ENCODE measurements around the gene TCEA3. TPM values are rescaled to one million over a fixed set of nuclear protein-coding genes. Genes with fewer than 3 reads are reported as not detected.

Gene TCEA3
- total RNA-seq, 2 donors from 2014 or later = 4.7 to 6.1 TPM

- Mint-ChIP-seq H3K27ac (no peak overlapping the region), H3K36me3 (ENCODE audit: insufficient read depth in 2 of 2) (no peaks in the 10 kb centered on the region)
Observed at GRCh38 chr1:23402286-23403037, 22.1 kb downstream of the TCEA3 start.

DNA sequence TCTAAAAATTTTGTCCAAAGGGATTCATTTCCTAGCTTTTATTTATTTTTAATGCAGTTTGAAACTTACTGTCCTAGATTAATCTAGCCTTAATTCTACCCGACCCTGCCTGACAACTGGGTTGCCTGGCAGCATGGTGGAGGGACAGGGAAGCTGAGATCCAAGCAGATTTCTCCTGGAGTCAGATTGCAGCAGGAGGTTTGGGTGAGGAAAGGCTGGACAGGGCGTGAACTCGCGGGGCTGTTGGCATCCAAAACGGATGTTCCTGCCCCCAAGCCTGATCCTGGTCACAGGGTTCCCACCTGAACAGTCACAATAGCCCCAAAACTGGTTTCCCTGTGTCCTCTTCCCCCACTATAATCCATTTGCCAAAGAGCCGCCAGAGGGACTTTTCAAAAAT lies 23.2 kb downstream of the TCEA3 start:
- Mint-ChIP-seq H3K36me3 (ENCODE audit: insufficient read depth in 2 of 2) (no peaks in the 10 kb centered on the region), H3K27ac (no peak overlapping the region), H3K4me1 (ENCODE audit: low read depth) (peaks cover 14% of the 10 kb centered on the region), H3K9me3 (no peaks in the 10 kb centered on the region), H3K4me3 (no peak overlapping the region), H3K27me3 (ENCODE audit: low read depth) (no peaks in the 10 kb centered on the region)
- DNase-seq (no peak), ATAC-seq (replicated peaks in 1 of 2) (no peak)

More at GRCh38 chr1:23402286-23403037, 22.1 kb downstream of the TCEA3 start:
- Mint-ChIP-seq H3K27me3 (ENCODE audit: low read depth) (no peaks in the 10 kb centered on the region), H3K4me3 (no peak overlapping the region), H3K4me1 (ENCODE audit: low read depth) (peaks cover 14% of the 10 kb centered on the region), H3K9me3 (no peaks in the 10 kb centered on the region)
- DNase-seq (no peak), ATAC-seq (replicated peaks in 1 of 2) (no peak)

DNA sequence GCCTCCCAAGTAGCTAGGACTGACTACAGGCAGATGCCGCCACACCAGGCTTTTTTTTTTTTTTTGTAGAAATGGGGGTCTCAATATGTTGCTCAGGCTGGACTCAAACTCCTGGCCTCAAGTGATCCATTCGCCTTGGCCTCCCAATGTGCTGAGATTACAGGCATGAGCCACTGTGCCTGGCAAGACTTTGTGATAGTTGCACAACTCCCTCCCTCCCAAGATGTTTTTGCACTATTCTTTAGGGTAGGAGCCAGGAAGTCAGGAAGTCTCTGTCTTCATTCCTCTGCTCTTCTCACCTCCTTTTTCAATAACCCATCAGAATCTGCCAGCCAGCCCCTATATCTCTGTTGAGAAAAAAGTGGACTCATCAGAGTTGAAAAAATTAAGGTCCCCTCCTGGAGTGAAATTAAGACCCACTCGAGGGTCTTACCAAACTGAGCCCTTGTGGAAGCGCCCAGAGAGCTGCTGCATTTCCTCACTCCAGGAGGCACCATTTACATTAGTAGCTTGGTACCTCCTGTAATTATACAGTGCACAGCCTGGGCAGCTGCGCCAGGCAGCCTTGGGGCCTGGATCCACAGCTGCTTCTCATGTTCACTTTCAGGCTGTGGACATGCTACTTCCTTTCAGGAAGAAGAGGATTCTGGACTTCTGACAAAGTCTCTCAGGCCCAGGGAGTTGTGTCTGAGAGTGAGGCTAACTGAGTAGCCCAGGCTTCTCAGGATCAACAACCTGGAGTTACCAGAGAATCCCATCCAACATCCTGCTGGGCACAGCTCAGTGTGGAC lies 24.0 kb downstream of the TCEA3 start:
- no peak overlapping the region for H3K27ac Mint-ChIP-seq

GRCh38 chr1:23399229-23399628 lies 25.3 kb downstream of the TCEA3 start:
- Mint-ChIP-seq H3K27me3 (ENCODE audit: low read depth) (no peaks in the 10 kb centered on the region), H3K4me3 (no peak overlapping the region), H3K9me3 (no peaks in the 10 kb centered on the region), H3K4me1 (ENCODE audit: low read depth) (peaks cover 17% of the 10 kb centered on the region), H3K36me3 (ENCODE audit: insufficient read depth in 2 of 2) (no peaks in the 10 kb centered on the region), H3K27ac (no peak overlapping the region)
- DNase-seq = no peak
- no peak for ATAC-seq (replicated peaks in 1 of 2)

More for the DNA sequence above, 24.0 kb downstream of the TCEA3 start:
- no peak for ATAC-seq (replicated peaks in 1 of 2)
- H3K36me3 Mint-ChIP-seq (ENCODE audit: insufficient read depth in 2 of 2) = no peaks in the 10 kb centered on the region
- peaks cover 20% of the 10 kb centered on the region for H3K4me1 Mint-ChIP-seq (ENCODE audit: low read depth)
- H3K9me3 Mint-ChIP-seq = no peaks in the 10 kb centered on the region
- H3K4me3 Mint-ChIP-seq = no peak overlapping the region
- no peak for DNase-seq
- H3K27me3 Mint-ChIP-seq (ENCODE audit: low read depth) = no peaks in the 10 kb centered on the region

DNA sequence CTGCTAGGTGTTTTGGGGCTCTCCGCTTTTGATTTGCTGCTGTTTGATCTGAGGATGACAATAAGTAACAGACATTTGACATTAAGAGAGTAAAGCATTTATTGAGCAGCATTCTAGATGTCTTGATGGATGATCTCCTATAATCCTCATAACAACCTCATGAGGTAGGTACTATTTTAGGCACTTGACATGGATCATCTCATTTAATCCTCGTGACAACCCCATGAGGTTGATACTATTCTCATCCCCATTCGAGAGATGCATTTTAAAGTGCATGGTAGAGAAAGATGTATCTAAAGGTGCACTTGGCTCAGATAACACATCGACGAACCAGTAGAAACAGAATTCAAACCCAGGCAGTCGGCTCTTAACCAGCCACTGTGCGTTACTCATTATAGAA lies 26.6 kb downstream of the TCEA3 start:
- DNase-seq = no peak
- no peaks in the 10 kb centered on the region for H3K9me3 Mint-ChIP-seq
- no peak overlapping the region for H3K27ac Mint-ChIP-seq
- H3K4me3 Mint-ChIP-seq = no peak overlapping the region
- H3K36me3 Mint-ChIP-seq (ENCODE audit: insufficient read depth in 2 of 2) = no peaks in the 10 kb centered on the region
- ATAC-seq (replicated peaks in 1 of 2) = no peak
- no peaks in the 10 kb centered on the region for H3K27me3 Mint-ChIP-seq (ENCODE audit: low read depth)
- H3K4me1 Mint-ChIP-seq (ENCODE audit: low read depth) = peaks cover 11% of the 10 kb centered on the region

DNA sequence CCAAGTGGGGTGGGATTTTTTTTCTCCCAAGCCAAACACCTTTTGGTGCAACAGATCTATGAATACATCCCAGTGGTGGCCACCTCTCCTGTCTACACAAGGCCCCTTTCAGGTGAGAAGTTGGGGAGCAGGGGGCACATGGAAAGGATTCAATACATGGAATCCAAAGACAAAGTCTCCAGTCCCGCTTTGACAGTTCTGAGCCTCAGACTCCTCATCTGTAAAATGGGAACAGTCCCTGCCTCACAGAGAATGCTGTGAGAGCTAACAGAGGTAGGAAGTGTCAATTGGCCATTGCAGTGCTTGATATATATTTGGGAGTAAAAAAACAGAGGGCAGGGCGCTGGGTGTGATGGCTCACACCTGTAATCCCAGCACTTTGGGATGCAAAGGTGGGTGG lies 28.2 kb downstream of the TCEA3 start:
- H3K27ac Mint-ChIP-seq = no peak overlapping the region
- H3K4me3 Mint-ChIP-seq = no peak overlapping the region
- H3K27me3 Mint-ChIP-seq (ENCODE audit: low read depth) = no peaks in the 10 kb centered on the region
- peaks cover 6% of the 10 kb centered on the region for H3K4me1 Mint-ChIP-seq (ENCODE audit: low read depth)
- DNase-seq = no peak
- H3K36me3 Mint-ChIP-seq (ENCODE audit: insufficient read depth in 2 of 2) = no peaks in the 10 kb centered on the region
- no peaks in the 10 kb centered on the region for H3K9me3 Mint-ChIP-seq
- ATAC-seq (replicated peaks in 1 of 2) = no peak

- Mint-ChIP-seq H3K36me3 (ENCODE audit: insufficient read depth in 2 of 2) (no peaks in the 10 kb centered on the region), H3K27ac (peak overlapping the region; percentile 13), H3K4me3 (no peak overlapping the region), H3K9me3 (no peaks in the 10 kb centered on the region), H3K27me3 (ENCODE audit: low read depth) (no peaks in the 10 kb centered on the region), H3K4me1 (ENCODE audit: low read depth) (peaks cover 6% of the 10 kb centered on the region)
- no peak for DNase-seq
- ATAC-seq (replicated peaks in 1 of 2) = no peak
Observed at GRCh38 chr1:23395849-23396248, 28.7 kb downstream of the TCEA3 start.

GRCh38 chr1:23395154-23395724 lies 29.3 kb downstream of the TCEA3 start:
- H3K9me3 Mint-ChIP-seq = no peaks in the 10 kb centered on the region
- H3K36me3 Mint-ChIP-seq (ENCODE audit: insufficient read depth in 2 of 2) = no peaks in the 10 kb centered on the region
- no peak for DNase-seq
- no peak overlapping the region for H3K27ac Mint-ChIP-seq
- H3K27me3 Mint-ChIP-seq (ENCODE audit: low read depth) = no peaks in the 10 kb centered on the region
- H3K4me1 Mint-ChIP-seq (ENCODE audit: low read depth) = peaks cover 6% of the 10 kb centered on the region
- no peak for ATAC-seq (replicated peaks in 1 of 2)
- no peak overlapping the region for H3K4me3 Mint-ChIP-seq

DNA sequence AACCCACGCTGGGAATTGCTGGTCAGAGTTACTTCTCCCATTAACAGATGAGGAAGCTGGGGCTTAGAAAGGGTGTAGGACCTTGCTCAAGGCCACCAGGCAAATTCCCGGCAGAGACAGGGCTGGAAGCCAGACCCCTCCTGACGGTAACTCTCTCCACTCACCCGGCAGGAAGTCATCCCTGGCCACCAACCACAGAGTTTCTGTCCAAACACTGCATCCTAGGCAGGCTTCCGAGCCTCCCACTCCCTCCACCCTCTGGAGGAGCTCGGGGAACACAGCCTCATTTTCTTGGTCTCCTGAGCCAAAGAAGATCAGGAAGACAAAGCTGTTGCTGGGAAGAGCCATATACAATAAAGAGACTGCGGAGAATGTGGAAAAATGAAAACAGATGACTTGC lies 29.9 kb downstream of the TCEA3 start:
- Mint-ChIP-seq H3K27ac (no peak overlapping the region), H3K4me1 (ENCODE audit: low read depth) (peaks cover 6% of the 10 kb centered on the region), H3K27me3 (ENCODE audit: low read depth) (no peaks in the 10 kb centered on the region), H3K4me3 (no peak overlapping the region), H3K36me3 (ENCODE audit: insufficient read depth in 2 of 2) (no peaks in the 10 kb centered on the region), H3K9me3 (no peaks in the 10 kb centered on the region)
- DNase-seq (no peak), ATAC-seq (replicated peaks in 1 of 2) (no peak)

DNA sequence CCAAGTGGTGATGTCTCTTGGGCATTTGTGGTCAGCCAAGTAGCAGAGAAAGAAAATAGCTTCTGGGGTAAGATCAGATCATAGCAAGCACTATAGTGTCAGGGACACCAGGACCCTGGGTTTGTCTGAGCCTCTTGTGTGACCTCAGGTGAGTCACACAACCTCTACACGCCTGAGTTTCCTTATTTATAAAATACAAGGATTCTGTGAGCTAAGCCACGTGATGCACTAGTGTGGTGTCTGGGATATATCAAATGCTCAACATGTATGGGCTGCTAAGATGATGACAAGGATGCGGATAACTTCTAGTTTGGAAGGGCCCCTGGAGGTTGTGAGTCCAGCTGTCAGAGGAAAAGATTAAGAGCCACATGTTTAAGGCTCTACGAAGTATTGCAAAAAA lies 30.4 kb downstream of the TCEA3 start:
- ATAC-seq (replicated peaks in 1 of 2) (no peak), DNase-seq (no peak)
- no peaks in the 10 kb centered on the region for H3K9me3 Mint-ChIP-seq
- H3K4me3 Mint-ChIP-seq = no peak overlapping the region
- no peak overlapping the region for H3K27ac Mint-ChIP-seq
- no peaks in the 10 kb centered on the region for H3K27me3 Mint-ChIP-seq (ENCODE audit: low read depth)
- peaks cover 6% of the 10 kb centered on the region for H3K4me1 Mint-ChIP-seq (ENCODE audit: low read depth)
- H3K36me3 Mint-ChIP-seq (ENCODE audit: insufficient read depth in 2 of 2) = no peaks in the 10 kb centered on the region

DNA sequence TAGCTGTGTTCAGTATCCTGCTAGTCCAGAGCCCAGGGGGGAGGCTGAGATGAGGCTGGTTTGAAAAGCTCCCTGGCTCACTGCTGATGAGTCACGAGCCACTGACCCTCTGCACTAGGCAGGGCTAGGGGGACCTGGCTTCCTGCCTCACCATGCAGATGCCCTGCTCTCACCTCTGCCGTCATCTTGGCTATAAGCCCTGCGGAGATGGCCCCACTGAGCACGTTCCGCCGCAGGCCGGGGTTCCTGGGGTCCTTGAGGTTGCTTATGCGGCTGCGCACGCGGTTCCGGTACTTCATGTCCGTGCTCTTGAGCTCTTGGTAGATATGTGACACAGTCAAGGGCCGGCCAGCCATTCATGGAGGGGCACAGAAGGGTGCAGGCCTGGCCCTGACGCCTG lies 30.8 kb downstream of the TCEA3 start:
- ATAC-seq (replicated peaks in 1 of 2) (no peak), DNase-seq (no peak)
- H3K36me3 Mint-ChIP-seq (ENCODE audit: insufficient read depth in 2 of 2) = no peaks in the 10 kb centered on the region
- no peak overlapping the region for H3K27ac Mint-ChIP-seq
- H3K4me1 Mint-ChIP-seq (ENCODE audit: low read depth) = peaks cover 6% of the 10 kb centered on the region
- no peaks in the 10 kb centered on the region for H3K27me3 Mint-ChIP-seq (ENCODE audit: low read depth)
- no peak overlapping the region for H3K4me3 Mint-ChIP-seq
- H3K9me3 Mint-ChIP-seq = no peaks in the 10 kb centered on the region

DNA sequence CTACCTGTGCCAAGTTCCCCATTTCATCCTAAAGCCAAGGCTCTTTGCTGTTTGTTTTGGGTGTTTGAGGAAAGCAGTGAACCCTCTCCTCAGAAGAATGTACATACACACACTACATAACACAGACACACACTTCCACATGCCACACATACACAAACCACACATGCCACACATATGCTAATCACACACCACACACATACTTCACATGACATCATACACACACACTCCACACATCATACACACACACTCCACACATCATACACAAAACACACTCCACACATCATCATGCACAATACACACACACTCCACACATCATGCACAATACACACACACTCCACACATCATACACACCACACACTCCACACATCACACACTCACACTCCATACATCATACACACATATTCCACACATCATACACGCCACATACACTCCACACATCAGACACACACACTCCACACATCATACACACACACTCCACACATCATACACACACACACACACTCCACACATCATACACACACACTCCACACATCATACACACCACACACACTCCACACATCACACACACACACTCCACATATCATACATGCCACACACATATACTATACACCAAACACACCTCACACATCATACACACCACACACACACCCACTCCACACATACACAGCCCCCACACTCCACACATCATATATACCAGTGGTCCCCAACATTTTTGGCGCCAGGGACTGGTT lies 32.3 kb downstream of the TCEA3 start:
- H3K36me3 Mint-ChIP-seq (ENCODE audit: insufficient read depth in 2 of 2) = no peaks in the 10 kb centered on the region
- H3K4me3 Mint-ChIP-seq = no peak overlapping the region
- no peaks in the 10 kb centered on the region for H3K9me3 Mint-ChIP-seq
- no peak overlapping the region for H3K27ac Mint-ChIP-seq
- ATAC-seq (replicated peaks in 1 of 2) (no peak), DNase-seq (no peak)
- no peaks in the 10 kb centered on the region for H3K27me3 Mint-ChIP-seq (ENCODE audit: low read depth)
- H3K4me1 Mint-ChIP-seq (ENCODE audit: low read depth) = peaks cover 6% of the 10 kb centered on the region

- Mint-ChIP-seq H3K9me3 (no peaks in the 10 kb centered on the region), H3K27me3 (ENCODE audit: low read depth) (no peaks in the 10 kb centered on the region), H3K27ac (no peak overlapping the region), H3K36me3 (ENCODE audit: insufficient read depth in 2 of 2) (no peaks in the 10 kb centered on the region), H3K4me3 (no peak overlapping the region), H3K4me1 (ENCODE audit: low read depth) (no peaks in the 10 kb centered on the region)
- DNase-seq (no peak), ATAC-seq (replicated peaks in 1 of 2) (no peak)
Observed at GRCh38 chr1:23389837-23390321, 34.7 kb downstream of the TCEA3 start.
